Measurements from ENCODE around the gene LILRA1. TPM values are rescaled to one million over a fixed set of nuclear protein-coding genes. Genes with fewer than 3 reads are reported as not detected.
"Not testable (repeated sequence)": the region's sequence is repeated elsewhere in the genome, so short reads cannot be mapped to it uniquely, and the experiment has no call there.

LILRA1 gene
- total RNA-seq, 1 donor from 2014 or later: 4.7 TPM

GRCh38 chr19:54574527-54575056, 18.8 kb upstream of the LILRA1 start:
- no peak overlapping the region for H3K27ac ChIP-seq
- no peaks in the 10 kb centered on the region for H3K36me3 ChIP-seq
- H3K4me1 ChIP-seq: no peaks in the 10 kb centered on the region
- no peaks in the 10 kb centered on the region for H3K9me3 ChIP-seq
- H3K4me3 ChIP-seq: no peak overlapping the region
- TF ChIP-seq, protein P1, sequence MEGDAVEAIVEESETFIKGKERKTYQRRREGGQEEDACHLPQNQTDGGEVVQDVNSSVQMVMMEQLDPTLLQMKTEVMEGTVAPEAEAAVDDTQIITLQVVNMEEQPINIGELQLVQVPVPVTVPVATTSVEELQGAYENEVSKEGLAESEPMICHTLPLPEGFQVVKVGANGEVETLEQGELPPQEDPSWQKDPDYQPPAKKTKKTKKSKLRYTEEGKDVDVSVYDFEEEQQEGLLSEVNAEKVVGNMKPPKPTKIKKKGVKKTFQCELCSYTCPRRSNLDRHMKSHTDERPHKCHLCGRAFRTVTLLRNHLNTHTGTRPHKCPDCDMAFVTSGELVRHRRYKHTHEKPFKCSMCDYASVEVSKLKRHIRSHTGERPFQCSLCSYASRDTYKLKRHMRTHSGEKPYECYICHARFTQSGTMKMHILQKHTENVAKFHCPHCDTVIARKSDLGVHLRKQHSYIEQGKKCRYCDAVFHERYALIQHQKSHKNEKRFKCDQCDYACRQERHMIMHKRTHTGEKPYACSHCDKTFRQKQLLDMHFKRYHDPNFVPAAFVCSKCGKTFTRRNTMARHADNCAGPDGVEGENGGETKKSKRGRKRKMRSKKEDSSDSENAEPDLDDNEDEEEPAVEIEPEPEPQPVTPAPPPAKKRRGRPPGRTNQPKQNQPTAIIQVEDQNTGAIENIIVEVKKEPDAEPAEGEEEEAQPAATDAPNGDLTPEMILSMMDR (IDR thresholded peaks at IDR 0.05): no peak
- intact Hi-C loops (cut with DNase I): no loop called here
- no peak for ATAC-seq
- peaks cover 7% of the 10 kb centered on the region for H3K27me3 ChIP-seq
- DNase-seq: no peak

DNA sequence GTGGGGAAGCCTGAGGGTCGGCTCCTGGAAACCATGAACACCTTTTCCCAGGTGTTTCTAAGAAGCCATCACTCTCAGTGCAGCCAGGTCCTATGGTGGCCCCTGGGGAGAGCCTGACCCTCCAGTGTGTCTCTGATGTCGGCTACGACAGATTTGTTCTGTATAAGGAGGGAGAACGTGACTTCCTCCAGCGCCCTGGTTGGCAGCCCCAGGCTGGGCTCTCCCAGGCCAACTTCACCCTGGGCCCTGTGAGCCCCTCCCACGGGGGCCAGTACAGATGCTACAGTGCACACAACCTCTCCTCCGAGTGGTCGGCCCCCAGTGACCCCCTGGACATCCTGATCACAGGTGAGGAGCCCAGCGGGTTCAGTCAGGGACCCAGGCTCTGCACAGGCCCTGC, 18.2 kb upstream of the LILRA1 start:
- H3K36me3 ChIP-seq; DNase-seq; H3K4me3 ChIP-seq; H3K9me3 ChIP-seq; H3K27ac ChIP-seq; intact Hi-C loops (cut with DNase I); H3K4me1 ChIP-seq; H3K27me3 ChIP-seq; ATAC-seq: not testable (repeated sequence)

DNA sequence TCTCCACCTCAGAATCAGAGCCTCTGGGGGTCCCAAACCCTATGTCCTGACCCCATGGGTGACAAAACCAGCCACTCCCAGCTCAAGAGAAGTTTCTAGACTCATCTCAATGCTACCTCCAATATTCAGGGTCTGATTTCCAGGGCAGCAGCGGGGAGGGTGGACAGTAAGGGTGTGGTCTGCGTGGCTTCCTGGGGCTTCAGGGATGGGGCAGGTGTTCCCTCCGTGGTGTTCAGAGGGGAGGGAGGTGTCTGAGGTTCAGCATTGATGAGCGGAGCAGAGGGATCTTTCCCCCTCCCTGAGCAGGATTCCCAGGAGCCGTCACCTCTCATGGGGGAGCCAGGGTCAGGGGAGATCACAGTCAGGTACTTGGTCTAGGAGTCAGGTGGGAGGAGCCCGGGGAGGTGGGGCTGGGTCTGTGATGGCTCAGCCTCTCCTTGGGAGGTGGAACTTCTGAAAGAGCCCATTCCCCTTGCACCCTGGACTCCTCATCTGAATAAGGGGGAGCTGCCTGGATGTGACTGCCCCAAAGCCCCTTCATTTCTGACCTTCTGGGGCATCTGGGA, 16.9 kb upstream of the LILRA1 start:
- ATAC-seq: no peak
- TF ChIP-seq, protein P1 (IDR thresholded peaks at IDR 0.05): no peak
- no peak for DNase-seq
- Histone ChIP-seq H3K4me3 (no peak overlapping the region), H3K27me3 (peaks cover 7% of the 10 kb centered on the region), H3K9me3 (no peaks in the 10 kb centered on the region), H3K4me1 (no peaks in the 10 kb centered on the region), H3K27ac (no peak overlapping the region), H3K36me3 (no peaks in the 10 kb centered on the region)
- intact Hi-C loops (cut with DNase I): no loop called here

DNA sequence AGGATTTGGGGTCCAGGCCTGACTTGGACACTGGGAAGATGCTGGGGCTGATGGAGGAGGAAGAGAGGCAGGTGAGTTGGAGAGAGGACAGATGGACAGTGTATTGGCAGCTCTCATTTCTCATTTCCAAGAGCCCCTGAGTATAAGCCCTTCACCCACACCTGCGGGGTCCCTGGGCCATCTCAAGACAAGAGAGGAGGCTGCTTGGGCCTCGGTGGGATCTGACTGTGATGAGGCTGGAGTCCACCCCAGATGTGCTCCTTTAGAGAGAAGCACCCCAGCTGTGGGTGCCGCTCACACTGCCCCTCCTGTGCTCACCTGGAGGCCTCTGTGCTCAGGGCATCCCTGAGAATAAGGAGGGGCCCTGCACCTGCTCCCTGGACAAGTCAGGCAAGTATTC, 16.1 kb upstream of the LILRA1 start:
- H3K4me3 ChIP-seq: no peak overlapping the region
- H3K4me1 ChIP-seq: no peaks in the 10 kb centered on the region
- ATAC-seq (no peak), DNase-seq (no peak)
- peaks cover 7% of the 10 kb centered on the region for H3K27me3 ChIP-seq
- no peaks in the 10 kb centered on the region for H3K36me3 ChIP-seq
- no peak overlapping the region for H3K27ac ChIP-seq
- H3K9me3 ChIP-seq: no peaks in the 10 kb centered on the region
- TF ChIP-seq, protein P1 (IDR thresholded peaks at IDR 0.05): no peak
- intact Hi-C loops (cut with DNase I): no loop called here

- H3K36me3 ChIP-seq; H3K27ac ChIP-seq; DNase-seq; H3K9me3 ChIP-seq; intact Hi-C loops (cut with DNase I); H3K4me1 ChIP-seq; ATAC-seq; H3K4me3 ChIP-seq; H3K27me3 ChIP-seq: not testable (repeated sequence)
Observed at GRCh38 chr19:54578268-54578667, 15.2 kb upstream of the LILRA1 start.

- no peak overlapping the region for H3K27ac ChIP-seq
- H3K27me3 ChIP-seq: peaks cover 6% of the 10 kb centered on the region
- no peaks in the 10 kb centered on the region for H3K4me1 ChIP-seq
- intact Hi-C loops (cut with DNase I): no loop called here
- ATAC-seq (no peak), DNase-seq (no peak)
- no peak overlapping the region for H3K4me3 ChIP-seq
- TF ChIP-seq, protein P1 (IDR thresholded peaks at IDR 0.05): no peak
- no peaks in the 10 kb centered on the region for H3K36me3 ChIP-seq
- no peaks in the 10 kb centered on the region for H3K9me3 ChIP-seq
Observed at GRCh38 chr19:54586397-54586796, 7.0 kb upstream of the LILRA1 start.

- TF ChIP-seq, protein P1 (IDR thresholded peaks at IDR 0.05): no peak
- Histone ChIP-seq H3K27me3 (peaks cover 6% of the 10 kb centered on the region), H3K4me3 (no peak overlapping the region), H3K27ac (no peak overlapping the region), H3K4me1 (no peaks in the 10 kb centered on the region), H3K9me3 (no peaks in the 10 kb centered on the region), H3K36me3 (no peaks in the 10 kb centered on the region)
- ATAC-seq (no peak), DNase-seq (no peak)
- intact Hi-C loops (cut with DNase I): no loop called here
Observed at GRCh38 chr19:54587026-54587425, 6.4 kb upstream of the LILRA1 start.

GRCh38 chr19:54593931-54594626, 647 bp downstream of the LILRA1 start:
- peak overlapping the region; percentile 8 for H3K4me3 ChIP-seq
- H3K9me3 ChIP-seq; H3K4me1 ChIP-seq; H3K36me3 ChIP-seq; H3K27ac ChIP-seq; H3K27me3 ChIP-seq; DNase-seq; intact Hi-C loops (cut with DNase I): not testable (repeated sequence)
- ATAC-seq: peak; percentile 74
